ENCODE data around the gene RAB4A. TPM values are rescaled to one million over a fixed set of nuclear protein-coding genes. Genes with fewer than 3 reads are reported as not detected.
A peak's percentile ranks its signal among the peaks of the same experiment; 100 is the strongest.

The RAB4A gene
- total RNA-seq, 3 donors from 2014 or later, result 27.5 to 47.8 (median 42.1) TPM

GRCh38 chr1:229249854-229250644 is 20.9 kb upstream of the RAB4A start:
- no peak for DNase-seq (ENCODE audit: low spot score in 2 of 2)
- H3K27me3 ChIP-seq, result no peaks in the 10 kb centered on the region
- H3K27ac ChIP-seq, result peak overlapping the region; percentile 59 to 77
- H3K4me1 ChIP-seq, result peaks cover 0 to 4% of the 10 kb centered on the region in 2 donors
- no peak overlapping the region for H3K4me3 ChIP-seq
- no peak for TF ChIP-seq CTCF (IDR thresholded peaks at IDR 0.05)
- TF ChIP-seq POLR2AphosphoS5 (IDR thresholded peaks at IDR 0.05), result no peak
- no peak for TF ChIP-seq POLR2A (IDR thresholded peaks at IDR 0.05)
- H3K36me3 ChIP-seq, result no peaks in the 10 kb centered on the region
- intact Hi-C loops (cut with DNase I; ENCODE audit: low total_unique reads), result loop anchor here (10.0 kb wide), 1 partner anchor 235 kb away; no protein-coding TSS in a partner anchor
- H3K9me3 ChIP-seq, result no peaks in the 10 kb centered on the region

- Histone ChIP-seq H3K36me3 (no peaks in the 10 kb centered on the region), H3K27me3 (no peaks in the 10 kb centered on the region), H3K27ac (peak overlapping the region; percentile 66 to 77), H3K4me3 (no peak overlapping the region), H3K4me1 (peaks cover 0 to 4% of the 10 kb centered on the region in 2 donors), H3K9me3 (no peaks in the 10 kb centered on the region)
- TF ChIP-seq POLR2A (IDR thresholded peaks at IDR 0.05) (no peak), POLR2AphosphoS5 (IDR thresholded peaks at IDR 0.05) (no peak), CTCF (IDR thresholded peaks at IDR 0.05) (no peak)
- intact Hi-C loops (cut with DNase I; ENCODE audit: low total_unique reads), result loop anchor here (10.0 kb wide), 1 partner anchor 234 kb away; no protein-coding TSS in a partner anchor
- DNase-seq (ENCODE audit: low spot score in 2 of 2), result no peak
Observed at GRCh38 chr1:229251185-229251584, 19.7 kb upstream of the RAB4A start.

GRCh38 chr1:229252228-229252984 is 18.5 kb upstream of the RAB4A start:
- intact Hi-C loops (cut with DNase I; ENCODE audit: low total_unique reads), result loop anchor here (10.0 kb wide), 1 partner anchor 232 kb away; no protein-coding TSS in a partner anchor
- Histone ChIP-seq H3K4me3 (no peak overlapping the region), H3K27ac (peak overlapping the region; percentile 66 to 77), H3K27me3 (no peaks in the 10 kb centered on the region), H3K9me3 (no peaks in the 10 kb centered on the region), H3K4me1 (peaks cover 0 to 4% of the 10 kb centered on the region in 2 donors), H3K36me3 (no peaks in the 10 kb centered on the region)
- TF ChIP-seq POLR2A (IDR thresholded peaks at IDR 0.05) (no peak), CTCF (IDR thresholded peaks at IDR 0.05) (no peak), POLR2AphosphoS5 (IDR thresholded peaks at IDR 0.05) (no peak)
- DNase-seq (ENCODE audit: low spot score in 2 of 2), result no peak

GRCh38 chr1:229253151-229253974 is 17.5 kb upstream of the RAB4A start:
- no peak overlapping the region for H3K4me3 ChIP-seq

More at GRCh38 chr1:229253151-229253974, 17.5 kb upstream of the RAB4A start:
- intact Hi-C loops (cut with DNase I; ENCODE audit: low total_unique reads), result loop anchor here (10.0 kb wide), 1 partner anchor 231 kb away; no protein-coding TSS in a partner anchor
- H3K27me3 ChIP-seq, result no peaks in the 10 kb centered on the region
- DNase-seq (ENCODE audit: low spot score in 2 of 2), result peak in 1 of 2 donors; percentile 45
- H3K27ac ChIP-seq, result peak overlapping the region; percentile 65 to 77
- H3K9me3 ChIP-seq, result no peaks in the 10 kb centered on the region
- no peaks in the 10 kb centered on the region for H3K36me3 ChIP-seq
- H3K4me1 ChIP-seq, result peaks cover 0 to 4% of the 10 kb centered on the region in 2 donors
- no peak for TF ChIP-seq CTCF (IDR thresholded peaks at IDR 0.05)
- peak in 1 of 3 donors; percentile 35 for TF ChIP-seq POLR2AphosphoS5 (IDR thresholded peaks at IDR 0.05)

Measured in breast epithelium (tissue), 4 donors.